Mucosa of descending colon (tissue), 3 donors: Measurements from ENCODE around the gene LPCAT1. TPM values are rescaled to one million over a fixed set of nuclear protein-coding genes. Genes with fewer than 3 reads are reported as not detected.

ENCODE experiments used
- ATAC-seq: fragments of 200-7000 bp; cut with Tn5 transposase; one replicate; pipeline ENCODE4 v1.9.1; 2020; ENCODE audit warnings: mild to moderate bottlenecking, moderate library complexity
- DNase-seq, 3 donors: peaks; one replicate each; pipeline ENCODE4 v3.0.0-alpha.2; 2020
- H3K36me3 ChIP-seq: fragments of 200-600 bp; one replicate; pipeline ENCODE4 v1.8.0; 2021; ENCODE audit warnings: low read depth, mild to moderate bottlenecking
- H3K4me1 ChIP-seq: fragments of 200-600 bp; one replicate; pipeline ENCODE4 v1.8.0; 2021; ENCODE audit warnings: low read depth, mild to moderate bottlenecking
- H3K4me3 ChIP-seq: fragments of 200-600 bp; one replicate; pipeline ENCODE4 v1.8.0; 2021; ENCODE audit warnings: mild to moderate bottlenecking
- H3K9me3 ChIP-seq: fragments of 200-600 bp; one replicate; pipeline ENCODE4 v1.8.0; 2021; ENCODE audit warnings: mild to moderate bottlenecking
- CTCF ChIP-seq: fragments of 200-600 bp; IDR thresholded peaks from one replicate; pipeline ENCODE4 v1.8.0; 2022; ENCODE audit warnings: antibody characterized with exemption, mild to moderate bottlenecking
- intact Hi-C, 2 donors: fragments of 100-400 bp; cut with DNase I in 1 of 2; cut with micrococcal nuclease in 1 of 2; formaldehyde crosslinking; loops; one replicate each; pipeline versions ENCODE4 v1.11.0 to v1.11.1; 2022; cut with DNase I, micrococcal nuclease
- total RNA-seq, 3 donors: library from RNA; stranded (reverse); fragmentation: NEBNext Ultra II Directional in 2 of 3; extraction: Animal tissue kit (Norgen Biotek cat#: 25700) in 2 of 3; gene quantifications; one replicate each; pipeline versions ENCODE4 v1.2.1 to v1.2.4, GENCODE V29; 2021 to 2023
- donor health status: DM: no; HTN: no; CAD: no; lungs with moderate emphysema.
- donor health status: DM: no; HTN: no; CAD: no.
- donor health status: DM: no; HTN: yes; CAD: no.

LPCAT1 gene
- total RNA-seq, 3 donors from 2014 or later: 6.7 to 27.2 (median 26.0) TPM

GRCh38 chr5:1511651-1512540 is 11.9 kb downstream of the LPCAT1 start:
- peak; percentile 44 for ATAC-seq
- Histone ChIP-seq H3K4me1 (no peaks in the 10 kb centered on the region), H3K9me3 (no peaks in the 10 kb centered on the region), H3K4me3 (no peak overlapping the region), H3K36me3 (no peaks in the 10 kb centered on the region)
- no peak for TF ChIP-seq CTCF
- peak; percentile 18 to 46 (median 24) for DNase-seq
- intact Hi-C loops: no loop called here

- no peaks in the 10 kb centered on the region for H3K4me1 ChIP-seq
- H3K36me3 ChIP-seq: no peaks in the 10 kb centered on the region
- TF ChIP-seq CTCF: no peak
- DNase-seq: peak; percentile 1 to 37 (median 17)
- H3K9me3 ChIP-seq: no peaks in the 10 kb centered on the region
- no peak overlapping the region for H3K4me3 ChIP-seq
- no peak for ATAC-seq
- intact Hi-C loops: no loop called here
Measured at GRCh38 chr5:1511048-1511447, 12.7 kb downstream of the LPCAT1 start.

- no peak for TF ChIP-seq CTCF
- DNase-seq (peak; percentile 1 to 51 (median 15)), ATAC-seq (no peak)
- intact Hi-C loops: no loop called here
- Histone ChIP-seq H3K36me3 (no peaks in the 10 kb centered on the region), H3K9me3 (no peaks in the 10 kb centered on the region), H3K4me3 (no peak overlapping the region), H3K4me1 (no peaks in the 10 kb centered on the region)
Measured at GRCh38 chr5:1510631-1511030, 13.1 kb downstream of the LPCAT1 start.

- TF ChIP-seq CTCF: no peak
- Histone ChIP-seq H3K9me3 (no peaks in the 10 kb centered on the region), H3K4me1 (no peaks in the 10 kb centered on the region), H3K36me3 (no peaks in the 10 kb centered on the region), H3K4me3 (no peak overlapping the region)
- ATAC-seq: no peak
- intact Hi-C loops: no loop called here
- no peak for DNase-seq
Measured at GRCh38 chr5:1510151-1510561, 13.6 kb downstream of the LPCAT1 start.

GRCh38 chr5:1509346-1510085 is 14.2 kb downstream of the LPCAT1 start:
- no peak for TF ChIP-seq CTCF
- no peak overlapping the region for H3K4me3 ChIP-seq
- H3K36me3 ChIP-seq: no peaks in the 10 kb centered on the region
- H3K9me3 ChIP-seq: no peaks in the 10 kb centered on the region
- ATAC-seq: no peak
- H3K4me1 ChIP-seq: no peaks in the 10 kb centered on the region
- intact Hi-C loops: no loop called here
- DNase-seq: peak in 2 of 3 donors; percentile 5 to 34
